Measurements from ENCODE around the gene CYP4A22. TPM values are rescaled to one million over a fixed set of nuclear protein-coding genes. Genes with fewer than 3 reads are reported as not detected.

CYP4A22 gene
- total RNA-seq, 1 donor from 2014 or later, result 0.23 TPM

Other genes with a start within 250 kb of the CYP4A22 start
- gene CYP4A11, start 196.0 kb upstream of the CYP4A22 start, total RNA-seq, result not detected
- 6.0 TPM for gene CYP4X1, start 113.8 kb upstream of the CYP4A22 start, total RNA-seq
- gene CYP4Z1, start 70.2 kb upstream of the CYP4A22 start, total RNA-seq, result 3.5 TPM
- gene PDZK1IP1, start 52.6 kb downstream of the CYP4A22 start, total RNA-seq, result 1.9 TPM
- 3.2 TPM for gene TAL1, start 94.8 kb downstream of the CYP4A22 start, total RNA-seq
- gene STIL, start 176.7 kb downstream of the CYP4A22 start, total RNA-seq, result 4.0 TPM
- gene CMPK1, start 196.3 kb downstream of the CYP4A22 start, total RNA-seq, result 77.5 TPM

All from ureter (tissue), 1 donor.